SU-DHL-6 (cell line): ENCODE data around the gene FOXR2.

Experiments
- EZH2phosphoT487 ChIP-seq: fragments of 200-600 bp; sonication (generic), shearing (Covaris generic); conservative IDR thresholded peaks from 2 replicates; pipeline ENCODE4 v1.6.1; 2018; ENCODE audit warnings: mild to moderate bottlenecking, antibody characterized with exemption, low read length, moderate library complexity, mixed read lengths
- TF ChIP-seq, protein P1 (sequence below): fragments of 200-600 bp; sonication (generic); IDR thresholded peaks from one replicate; pipeline ENCODE4 v1.5.1; 2017; ENCODE audit warnings: antibody characterized with exemption, mild to moderate bottlenecking, low read length, moderate library complexity; ENCODE audit not compliant: insufficient read depth, poor library complexity, severe bottlenecking

GRCh38 chrX:55582447-55582846 lies 40.8 kb upstream of the FOXR2 start:
- TF ChIP-seq, protein P1, sequence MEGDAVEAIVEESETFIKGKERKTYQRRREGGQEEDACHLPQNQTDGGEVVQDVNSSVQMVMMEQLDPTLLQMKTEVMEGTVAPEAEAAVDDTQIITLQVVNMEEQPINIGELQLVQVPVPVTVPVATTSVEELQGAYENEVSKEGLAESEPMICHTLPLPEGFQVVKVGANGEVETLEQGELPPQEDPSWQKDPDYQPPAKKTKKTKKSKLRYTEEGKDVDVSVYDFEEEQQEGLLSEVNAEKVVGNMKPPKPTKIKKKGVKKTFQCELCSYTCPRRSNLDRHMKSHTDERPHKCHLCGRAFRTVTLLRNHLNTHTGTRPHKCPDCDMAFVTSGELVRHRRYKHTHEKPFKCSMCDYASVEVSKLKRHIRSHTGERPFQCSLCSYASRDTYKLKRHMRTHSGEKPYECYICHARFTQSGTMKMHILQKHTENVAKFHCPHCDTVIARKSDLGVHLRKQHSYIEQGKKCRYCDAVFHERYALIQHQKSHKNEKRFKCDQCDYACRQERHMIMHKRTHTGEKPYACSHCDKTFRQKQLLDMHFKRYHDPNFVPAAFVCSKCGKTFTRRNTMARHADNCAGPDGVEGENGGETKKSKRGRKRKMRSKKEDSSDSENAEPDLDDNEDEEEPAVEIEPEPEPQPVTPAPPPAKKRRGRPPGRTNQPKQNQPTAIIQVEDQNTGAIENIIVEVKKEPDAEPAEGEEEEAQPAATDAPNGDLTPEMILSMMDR = no peak
- TF ChIP-seq EZH2phosphoT487 = no peak
